AG10803 (cell line): ENCODE measurements around the gene TNNI3.
"Not testable (repeated sequence)": the region's sequence is repeated elsewhere in the genome, so short reads cannot be mapped to it uniquely, and the experiment has no call there.

ENCODE experiments used
- DNase-seq: peaks from one replicate; pipeline ENCODE4 v3.0.0; 2010; ENCODE audit warnings: low read depth
- H3K4me3 ChIP-seq: 2 replicates; pipeline ENCODE4 v1.5.1; 2011; ENCODE audit warnings: mild to moderate bottlenecking, low read length, control low read depth
- CTCF ChIP-seq: conservative IDR thresholded peaks from 2 replicates; pipeline ENCODE4 v1.5.1; 2011; ENCODE audit warnings: mild to moderate bottlenecking, low read length, control low read depth, inconsistent platforms

Gene TNNI3

DNA sequence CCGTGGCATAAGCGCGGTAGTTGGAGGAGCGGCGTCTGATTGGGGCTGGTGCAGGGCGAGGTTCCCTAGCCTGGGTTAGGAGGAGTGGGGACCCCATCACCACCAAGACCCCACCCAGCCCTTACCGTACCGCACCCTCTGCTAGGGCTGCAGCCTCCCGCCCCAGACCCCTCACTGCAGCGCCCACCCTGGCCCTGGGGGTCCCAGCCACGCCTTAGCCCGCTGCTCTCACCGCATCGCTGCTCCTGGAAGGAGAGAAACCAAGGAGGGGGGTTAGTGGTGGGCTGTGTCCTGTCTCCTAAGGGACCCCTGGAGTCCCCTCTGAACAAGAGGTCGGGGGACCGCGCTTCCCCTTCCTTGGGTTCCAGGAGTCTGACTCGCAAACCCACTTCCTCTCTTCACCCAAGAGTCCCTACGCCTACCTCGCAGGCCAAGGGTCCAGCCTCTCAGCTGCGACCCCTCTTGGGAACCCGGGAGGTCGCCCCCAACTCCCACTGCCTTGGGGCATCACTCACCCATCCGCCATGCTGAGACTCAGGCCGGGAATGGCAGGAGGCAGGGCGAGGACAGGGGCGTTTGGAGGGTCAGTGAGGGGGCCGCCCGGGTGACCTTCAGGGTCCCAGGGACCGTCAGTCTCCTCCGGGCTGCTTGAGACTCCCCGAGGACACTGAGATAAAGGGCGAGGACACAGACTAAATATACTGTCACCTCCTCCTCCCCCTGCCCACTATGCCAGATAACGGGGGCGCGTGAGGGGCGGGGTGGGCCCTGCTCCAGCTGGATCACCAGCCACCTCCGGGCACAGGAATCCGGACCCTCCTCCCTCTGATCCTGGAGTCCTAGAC, at the start of gene TNNI3:
TSS of gene TNNI3 (minus strand) at position 669 of the 845 bp plus-strand sequence. CDS start at position 526, 143 bp downstream.
- no peak within 1 kb of the TSS for H3K4me3 ChIP-seq
- TF ChIP-seq CTCF, result no peak
- no peak for DNase-seq

DNA sequence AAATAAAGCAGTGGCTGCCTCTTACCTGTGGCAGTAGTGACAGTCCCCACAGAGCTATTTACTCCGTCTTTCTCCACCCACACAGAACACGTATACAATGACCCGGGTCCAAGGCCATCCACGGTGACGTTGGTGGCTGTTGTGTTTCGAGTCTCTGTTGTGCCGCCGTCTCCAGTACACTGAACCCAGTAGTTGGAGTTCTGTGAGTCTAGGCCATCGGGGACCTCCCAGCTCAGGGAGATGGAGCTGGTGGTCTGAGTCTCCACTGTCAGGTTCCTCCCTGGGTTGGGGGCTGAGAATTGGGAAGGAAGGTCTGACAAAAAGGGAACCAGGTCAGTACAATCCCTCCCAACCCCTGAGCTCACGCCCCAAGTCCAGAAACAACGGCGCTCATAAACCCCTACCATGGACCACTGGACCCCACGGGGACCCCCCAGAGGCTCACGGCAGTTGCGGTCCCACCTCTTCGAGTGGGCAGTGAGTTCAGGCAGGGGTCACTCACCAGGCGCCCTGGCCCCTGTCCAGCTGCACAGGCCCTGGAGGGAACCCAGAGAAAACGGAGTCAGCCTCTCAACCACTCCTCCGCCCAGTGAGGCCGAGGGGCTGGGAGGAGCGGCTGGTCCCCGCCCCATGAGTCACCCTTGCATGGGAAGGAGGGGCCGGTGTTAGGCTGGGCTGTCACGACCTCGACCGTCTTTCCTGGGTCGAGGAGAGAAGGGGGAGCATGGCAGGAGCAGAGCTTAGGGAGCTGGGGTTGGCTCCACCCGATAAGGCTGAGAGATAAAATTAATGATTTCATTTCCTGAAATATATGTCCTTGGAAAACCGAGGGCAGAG, 49.4 kb upstream of the TNNI3 start:
- no peak for TF ChIP-seq CTCF
- peak overlapping the region; percentile 24 for H3K4me3 ChIP-seq
- peak; percentile 75 for DNase-seq

GRCh38 chr19:55202199-55202598, 44.7 kb upstream of the TNNI3 start:
- H3K4me3 ChIP-seq, DNase-seq: not testable (repeated sequence)
- TF ChIP-seq CTCF, result peak; percentile 32; the same call in 1 of the 2 replicates

DNA sequence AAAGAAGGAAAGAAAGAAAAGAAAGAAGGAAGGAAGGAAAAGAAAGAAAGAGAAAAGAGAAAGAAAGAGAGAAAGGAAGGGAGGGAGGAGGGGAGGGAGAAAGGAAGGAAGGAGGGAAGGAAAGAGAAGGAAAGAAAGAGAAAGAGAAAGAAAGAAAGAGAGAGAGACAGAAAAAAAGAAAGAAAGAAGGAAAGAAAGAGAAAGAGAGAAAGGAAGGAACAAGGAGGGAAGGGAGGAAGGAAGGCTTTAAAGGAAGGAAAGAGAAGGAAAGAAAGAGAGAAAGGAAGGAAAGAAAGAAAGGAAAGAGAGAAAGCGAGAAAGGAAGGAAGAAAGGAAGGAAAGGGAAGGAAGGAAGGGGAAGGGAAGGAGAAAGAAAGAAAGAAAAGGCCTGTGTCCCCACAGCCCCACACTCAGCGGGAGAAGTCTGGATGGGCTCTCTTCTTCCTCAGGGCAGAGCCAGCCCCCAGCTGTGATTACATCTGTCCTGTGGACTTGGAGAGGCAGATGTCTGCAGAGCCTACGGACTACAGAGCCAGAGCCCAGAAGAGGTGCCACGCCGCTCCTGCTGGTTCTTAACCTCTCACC, 42.2 kb upstream of the TNNI3 start:
- no peak for DNase-seq
- TF ChIP-seq CTCF, result no peak
- H3K4me3 ChIP-seq, result no peak overlapping the region

DNA sequence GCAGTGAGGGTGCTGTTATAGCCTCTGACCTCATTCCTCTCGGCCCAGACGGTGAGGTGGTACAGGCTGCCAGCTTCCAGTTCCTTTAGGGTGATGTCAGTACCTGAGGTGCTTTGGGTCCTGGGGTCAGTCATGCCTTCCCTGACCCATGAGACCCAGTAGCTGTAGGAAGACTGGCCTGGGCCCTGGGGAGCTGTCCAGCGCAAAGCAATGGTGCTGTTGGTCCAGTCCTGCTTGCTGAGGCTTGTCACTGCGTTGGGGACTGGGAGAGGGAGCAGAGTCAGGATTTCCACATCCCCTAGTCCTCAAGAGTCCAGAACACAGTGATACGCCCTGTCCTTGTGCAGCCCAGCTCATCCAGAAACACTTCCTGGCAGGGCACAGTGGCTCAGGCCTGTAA, 41.1 kb upstream of the TNNI3 start:
- DNase-seq, result no peak
- no peak for TF ChIP-seq CTCF
- H3K4me3 ChIP-seq, result no peak overlapping the region

GRCh38 chr19:55197528-55197927, 40.0 kb upstream of the TNNI3 start:
- H3K4me3 ChIP-seq, result no peak overlapping the region
- no peak for TF ChIP-seq CTCF
- no peak for DNase-seq
